Measurements from ENCODE around the gene ERC1. TPM values are rescaled to one million over a fixed set of nuclear protein-coding genes. Genes with fewer than 3 reads are reported as not detected.
A peak's percentile ranks its signal among the peaks of the same experiment; 100 is the strongest.

ERC1 gene
- total RNA-seq, 1 experiment from 2014 or later = 40.4 TPM

DNA sequence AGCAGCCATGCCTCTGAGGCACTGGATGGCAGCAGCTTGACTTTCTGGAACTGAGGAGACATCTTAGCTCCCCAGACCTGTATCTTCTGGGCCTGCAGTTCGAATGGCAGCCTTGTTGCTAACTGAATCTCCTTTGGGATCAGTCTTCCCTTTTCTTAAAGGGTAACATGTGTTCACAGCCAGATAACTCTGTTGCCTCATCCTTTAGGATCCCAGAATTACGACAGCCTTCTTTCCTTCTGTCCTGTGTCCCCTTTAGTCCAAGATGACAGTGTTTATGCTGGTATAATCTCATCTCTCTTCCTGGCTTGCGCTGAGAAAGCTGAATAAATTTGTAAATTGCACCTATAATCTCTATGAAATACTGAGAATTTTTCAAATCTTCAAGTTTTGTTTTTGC, 9.1 kb upstream of the ERC1 start:
- H3K27ac ChIP-seq (ENCODE audit: low read length) = no peak overlapping the region
- BruUV-seq (replicated peaks) = no TSS peak
- no peaks in the 10 kb centered on the region for H3K27me3 ChIP-seq (ENCODE audit: control insufficient read depth, insufficient read depth, low read length)
- intact Hi-C loops (cut with micrococcal nuclease; ENCODE audit: unreplicated experiment) = no loop called here
- no peaks in the 10 kb centered on the region for H3K36me3 ChIP-seq (ENCODE audit: control insufficient read depth, insufficient read depth, low read length)
- no peak for ATAC-seq
- no peak for DNase-seq (ENCODE audit: low read depth, low spot score)
- no peaks in the 10 kb centered on the region for H3K9me3 ChIP-seq (ENCODE audit: control insufficient read depth, insufficient read depth, low read depth, low read length)
- TF ChIP-seq, protein P1, sequence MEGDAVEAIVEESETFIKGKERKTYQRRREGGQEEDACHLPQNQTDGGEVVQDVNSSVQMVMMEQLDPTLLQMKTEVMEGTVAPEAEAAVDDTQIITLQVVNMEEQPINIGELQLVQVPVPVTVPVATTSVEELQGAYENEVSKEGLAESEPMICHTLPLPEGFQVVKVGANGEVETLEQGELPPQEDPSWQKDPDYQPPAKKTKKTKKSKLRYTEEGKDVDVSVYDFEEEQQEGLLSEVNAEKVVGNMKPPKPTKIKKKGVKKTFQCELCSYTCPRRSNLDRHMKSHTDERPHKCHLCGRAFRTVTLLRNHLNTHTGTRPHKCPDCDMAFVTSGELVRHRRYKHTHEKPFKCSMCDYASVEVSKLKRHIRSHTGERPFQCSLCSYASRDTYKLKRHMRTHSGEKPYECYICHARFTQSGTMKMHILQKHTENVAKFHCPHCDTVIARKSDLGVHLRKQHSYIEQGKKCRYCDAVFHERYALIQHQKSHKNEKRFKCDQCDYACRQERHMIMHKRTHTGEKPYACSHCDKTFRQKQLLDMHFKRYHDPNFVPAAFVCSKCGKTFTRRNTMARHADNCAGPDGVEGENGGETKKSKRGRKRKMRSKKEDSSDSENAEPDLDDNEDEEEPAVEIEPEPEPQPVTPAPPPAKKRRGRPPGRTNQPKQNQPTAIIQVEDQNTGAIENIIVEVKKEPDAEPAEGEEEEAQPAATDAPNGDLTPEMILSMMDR (IDR thresholded peaks at IDR 0.05) = no peak
- TF ChIP-seq POLR2AphosphoS5 (IDR thresholded peaks at IDR 0.05; ENCODE audit: low read depth, low read length) (no peak), SIN3A (IDR thresholded peaks at IDR 0.05; ENCODE audit: borderline replicate concordance, insufficient read depth, low read depth, low read length) (no peak), REST (IDR thresholded peaks at IDR 0.05; ENCODE audit: insufficient read depth in 1 of 2, low read depth in 2 of 2, low read length in 1 of 2) (no peak), TCF7L2 (IDR thresholded peaks at IDR 0.05; ENCODE audit: low read depth, low read length) (no peak)
- CTCF ChIA-PET = no interaction called here
- POLR2A ChIA-PET = no interaction called here
- H3K4me1 ChIP-seq (ENCODE audit: control insufficient read depth, insufficient read depth, low read length) = no peaks in the 10 kb centered on the region
- H3K4me3 ChIP-seq (ENCODE audit: low read depth in 2 of 2, low read length in 2 of 2) = no peak overlapping the region
- in situ Hi-C loops (cut with HindIII; ENCODE audit: low pct_unique_long_range_greater_than_20kb, low sequenced_read_pairs) = no loop called here

- H3K9me3 ChIP-seq (ENCODE audit: control insufficient read depth, insufficient read depth, low read depth, low read length) = no peaks in the 10 kb centered on the region
- no peak overlapping the region for H3K4me3 ChIP-seq (ENCODE audit: low read depth in 2 of 2, low read length in 2 of 2)
- no peaks in the 10 kb centered on the region for H3K27me3 ChIP-seq (ENCODE audit: control insufficient read depth, insufficient read depth, low read length)
- BruUV-seq (replicated peaks) = no TSS peak
- in situ Hi-C loops (cut with HindIII; ENCODE audit: low pct_unique_long_range_greater_than_20kb, low sequenced_read_pairs) (no loop called here), intact Hi-C loops (cut with micrococcal nuclease; ENCODE audit: unreplicated experiment) (no loop called here)
- H3K27ac ChIP-seq (ENCODE audit: low read length) = peak overlapping the region; percentile 9; the same call in 1 of the 2 replicates
- TF ChIP-seq POLR2AphosphoS5 (IDR thresholded peaks at IDR 0.05; ENCODE audit: low read depth, low read length) (no peak), REST (IDR thresholded peaks at IDR 0.05; ENCODE audit: insufficient read depth in 1 of 2, low read depth in 2 of 2, low read length in 1 of 2) (no peak), TCF7L2 (IDR thresholded peaks at IDR 0.05; ENCODE audit: low read depth, low read length) (no peak), SIN3A (IDR thresholded peaks at IDR 0.05; ENCODE audit: borderline replicate concordance, insufficient read depth, low read depth, low read length) (no peak)
- TF ChIP-seq, protein P1 (IDR thresholded peaks at IDR 0.05) = no peak
- POLR2A ChIA-PET = no interaction called here
- no peaks in the 10 kb centered on the region for H3K36me3 ChIP-seq (ENCODE audit: control insufficient read depth, insufficient read depth, low read length)
- CTCF ChIA-PET = no interaction called here
- no peak for ATAC-seq
- peaks cover 20% of the 10 kb centered on the region for H3K4me1 ChIP-seq (ENCODE audit: control insufficient read depth, insufficient read depth, low read length)
- DNase-seq (ENCODE audit: low read depth, low spot score) = no peak
Measured at GRCh38 chr12:988646-989045, 2.4 kb upstream of the ERC1 start.
